ENCODE data around the gene CBFA2T2. TPM values are rescaled to one million over a fixed set of nuclear protein-coding genes. Genes with fewer than 3 reads are reported as not detected.
A peak's percentile ranks its signal among the peaks of the same experiment; 100 is the strongest.

CBFA2T2 gene
- total and polyA plus RNA-seq, 10 of the 15 experiments (the other 5 are each of a cell fraction or from before 2014, with no cell fraction given): 0.61 to 8.6 (median 5.5) TPM

GRCh38 chr20:33673114-33673409 is 183.2 kb downstream of the CBFA2T2 start:
- Histone ChIP-seq H3K4me1 (ENCODE audit: control insufficient read depth, insufficient read depth, low read length) (peaks cover 17% of the 10 kb centered on the region), H3K79me2 (ENCODE audit: control insufficient read depth, insufficient read depth, low read length) (peaks cover 2% of the 10 kb centered on the region), H2AFZ (ENCODE audit: control insufficient read depth, low read depth, low read length) (no peak overlapping the region), H3K27ac (ENCODE audit: control insufficient read depth, insufficient read depth) (no peak overlapping the region), H3K4me2 (ENCODE audit: control insufficient read depth, insufficient read depth) (peak overlapping the region; percentile 56; the same call in 1 of the 2 replicates), H3K9ac (ENCODE audit: control insufficient read depth, insufficient read depth, low read length) (peak overlapping the region; percentile 59; the same call in 1 of the 2 replicates), H4K20me1 (ENCODE audit: control insufficient read depth, insufficient read depth) (peaks cover 4% of the 10 kb centered on the region; the same call in 1 of the 2 replicates), H3K36me3 (ENCODE audit: control insufficient read depth in 2 of 2, insufficient read depth in 2 of 2, low read length in 1 of 2) (peaks cover 0 to 1% of the 10 kb centered on the region in 2 experiments; a peak in 3 of 4 replicates), H3K27me3 (replicated peaks in 1 of 2; ENCODE audit: control insufficient read depth in 2 of 2, insufficient read depth in 2 of 2, low read length in 1 of 2) (no peaks in the 10 kb centered on the region), H3K4me3 (no peak overlapping the region), H3K9me3 (replicated peaks; ENCODE audit: control insufficient read depth, insufficient read depth, low read length) (no peaks in the 10 kb centered on the region)
- ATAC-seq: no peak
- CTCF ChIA-PET: no interaction called here
- POLR2A ChIA-PET: interaction anchor here (1.0 kb wide), 1 partner anchor 12 kb away, joined by 3 read pairs; no protein-coding TSS in a partner anchor
- in situ Hi-C loops (cut with MboI) (no loop called here), intact Hi-C loops (cut with micrococcal nuclease; ENCODE audit: unreplicated experiment) (no loop called here)
- DNase-seq (ENCODE audit: low read depth, low spot score): no peak
- SMC1A ChIA-PET (ENCODE audit: uncharacterized antibody, unreplicated experiment): no interaction called here
- FAIRE-seq: no peak
- no TSS peak for BruUV-seq (replicated peaks)
- no peak for TF ChIP-seq RBBP5 (conservative IDR thresholded peaks at IDR 0.05)
- no peak for TF ChIP-seq EP300 (IDR thresholded peaks at IDR 0.05; ENCODE audit: borderline replicate concordance in 1 of 2, control insufficient read depth in 1 of 2, low read depth in 2 of 2, low read length in 2 of 2)
- no peak for TF ChIP-seq RAD21 (IDR thresholded peaks at IDR 0.05; ENCODE audit: insufficient read depth, low read depth, low read length)
- no peak for TF ChIP-seq IRF4 (IDR thresholded peaks at IDR 0.05; ENCODE audit: low read depth, low read length)
- no peak for TF ChIP-seq ZNF592 (IDR thresholded peaks at IDR 0.05)
- TF ChIP-seq GATAD2B (conservative IDR thresholded peaks at IDR 0.05; ENCODE audit: low read depth): no peak
- no peak for TF ChIP-seq SREBF1 (IDR thresholded peaks at IDR 0.05; ENCODE audit: low read length)
- TF ChIP-seq MXI1 (IDR thresholded peaks at IDR 0.05; ENCODE audit: low read depth, low read length): no peak
- no peak for TF ChIP-seq RELB (IDR thresholded peaks at IDR 0.05; ENCODE audit: low read depth)
- TF ChIP-seq CREB1 (IDR thresholded peaks at IDR 0.05; ENCODE audit: low read depth): no peak
- TF ChIP-seq KLF5 (IDR thresholded peaks at IDR 0.05; ENCODE audit: partially characterized antibody): no peak
- no peak for TF ChIP-seq CBX3 (IDR thresholded peaks at IDR 0.05; ENCODE audit: borderline replicate concordance, low read depth)
- TF ChIP-seq FOXM1 (IDR thresholded peaks at IDR 0.05; ENCODE audit: low read depth, low read length): no peak
- no peak for TF ChIP-seq ELK1 (IDR thresholded peaks at IDR 0.05; ENCODE audit: low read depth, low read length)
- TF ChIP-seq EZH2 (IDR thresholded peaks at IDR 0.05; ENCODE audit: borderline replicate concordance, control insufficient read depth, low read depth, low read length): no peak
- TF ChIP-seq BHLHE40 (IDR thresholded peaks at IDR 0.05; ENCODE audit: borderline replicate concordance in 1 of 2, low read depth in 2 of 2, low read length in 1 of 2): no peak
- no peak for TF ChIP-seq CREM (IDR thresholded peaks at IDR 0.05; ENCODE audit: low read depth)
- no peak for TF ChIP-seq ZNF274 (IDR thresholded peaks at IDR 0.05; ENCODE audit: insufficient read depth, insufficient read length)
- no peak for TF ChIP-seq MYB (IDR thresholded peaks at IDR 0.05; ENCODE audit: borderline replicate concordance, low read depth, low read length)
- no peak for TF ChIP-seq TCF3 (IDR thresholded peaks at IDR 0.05; ENCODE audit: borderline replicate concordance, insufficient read depth, low read depth, low read length)
- WGBS (ENCODE audit: insufficient coverage, insufficient replicate concordance, low lambda C conversion rate, missing lambda C conversion rate): 71% methylated on average over 4 of the region's 4 CpGs
- RAD21 ChIA-PET (ENCODE audit: unreplicated experiment): no interaction called here
